A549 treated with dexamethasone at 1 μM for 4 hours (cell line): ENCODE results near the gene SERBP1. TPM values are rescaled to one million over a fixed set of nuclear protein-coding genes. Genes with fewer than 3 reads are reported as not detected.

Source experiments
- total RNA-seq: library from RNA; stranded (reverse); fragments of 200-300 nt; extraction: Qiagen RNA extraction; gene quantifications from 5 replicates; pipeline ENCODE4 v1.2.3, GENCODE V29; 2022

SERBP1 gene
- 222 to 245 TPM (median 229 TPM) in 5 replicates for total RNA-seq

GRCh38 chr1:67430358-67431155, at the start of gene SERBP1:
Gene SERBP1, minus strand, starts transcription at chr1:67430402. Its CDS starts 102 bp downstream, at chr1:67430300.

Other genes starting within 250 kb of the SERBP1 start
- gene IL12RB2, start 122.5 kb downstream of the SERBP1 start, total RNA-seq, result 0.09 to 0.18 TPM (median 0.15 TPM) in 4 of 5 replicates, not detected in the other